Fibroblast of gingiva (primary cell): ENCODE data around the gene NDUFS2.

Experiments
- DNase-seq: peaks from one replicate; pipeline ENCODE4 v3.0.0-alpha.2; 2011; ENCODE audit warnings: low read depth

Gene NDUFS2

GRCh38 chr1:161196111-161196510 is 6.1 kb upstream of the NDUFS2 start:
- no peak for DNase-seq

- peak; percentile 94 for DNase-seq
Measured at GRCh38 chr1:161196521-161197451, 5.4 kb upstream of the NDUFS2 start.

GRCh38 chr1:161197560-161198193 is 4.5 kb upstream of the NDUFS2 start:
- no peak for DNase-seq

- peak; percentile 85 for DNase-seq
Measured at GRCh38 chr1:161198194-161198896, 3.8 kb upstream of the NDUFS2 start.

- peak; percentile 88 for DNase-seq
Measured at GRCh38 chr1:161198897-161199431, 3.2 kb upstream of the NDUFS2 start, which contains the start of gene ADAMTS4. ADAMTS4 (minus strand) TSS chr1:161199054; CDS start chr1:161198627, 427 bp downstream.

- DNase-seq, result no peak
Measured at GRCh38 chr1:161199506-161200139, 2.5 kb upstream of the NDUFS2 start.

GRCh38 chr1:161200421-161200991 is 1.7 kb upstream of the NDUFS2 start:
- no peak for DNase-seq

- peak; percentile 79 for DNase-seq
Measured at GRCh38 chr1:161200992-161201835, 953 bp upstream of the NDUFS2 start.

- no peak for DNase-seq
Measured at GRCh38 chr1:161206411-161207140, 4.4 kb downstream of the NDUFS2 start.

- peak; percentile 71 for DNase-seq
Measured at GRCh38 chr1:161207173-161207572, 5.0 kb downstream of the NDUFS2 start.

- DNase-seq, result peak; percentile 55
Measured at GRCh38 chr1:161209790-161210409, 7.7 kb downstream of the NDUFS2 start.

- DNase-seq, result no peak
Measured at GRCh38 chr1:161214369-161214768, 12.2 kb downstream of the NDUFS2 start.

- no peak for DNase-seq
Measured at GRCh38 chr1:161215076-161215475, 12.9 kb downstream of the NDUFS2 start, which contains the start of gene FCER1G. FCER1G (plus strand) TSS chr1:161215295; CDS start chr1:161215322, 27 bp downstream.

GRCh38 chr1:161216945-161217712 is 15.0 kb downstream of the NDUFS2 start:
- DNase-seq, result peak; percentile 86

- no peak for DNase-seq
Measured at GRCh38 chr1:161217831-161218230, 15.7 kb downstream of the NDUFS2 start.

GRCh38 chr1:161218301-161219077 is 16.3 kb downstream of the NDUFS2 start:
- no peak for DNase-seq

- no peak for DNase-seq
Measured at GRCh38 chr1:161219078-161219892, 17.1 kb downstream of the NDUFS2 start.
